Dedifferentiated amniotic fluid mesenchymal stem cell (primary cell): ENCODE measurements around the gene G0S2.

Experiments used
- DNase-seq: peaks from one replicate; pipeline ENCODE4 v3.0.0-alpha.2; 2016; ENCODE audit errors: extremely low spot score

The G0S2 gene

DNA sequence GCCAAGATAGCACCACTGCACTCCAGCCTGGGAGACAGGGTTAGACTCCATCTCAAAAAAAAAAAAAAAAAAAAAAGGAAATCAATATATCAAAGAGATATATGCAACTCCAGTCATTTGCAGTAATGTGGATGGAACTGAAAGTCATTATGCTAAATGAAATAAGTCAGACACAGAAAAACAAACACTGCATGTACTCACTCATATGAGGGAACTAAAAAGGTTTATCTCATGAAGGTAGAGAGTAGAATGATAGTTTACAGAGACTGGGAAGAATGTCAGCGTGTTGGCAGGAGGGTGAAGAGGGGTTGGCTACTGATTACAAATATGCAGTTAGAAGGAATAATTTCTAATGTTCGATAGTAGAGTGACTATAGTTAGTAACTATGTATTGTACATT lies 42.6 kb downstream of the G0S2 start:
- DNase-seq = no peak

GRCh38 chr1:209720326-209720725 lies 45.1 kb downstream of the G0S2 start:
- DNase-seq = no peak

- no peak for DNase-seq
Measured at GRCh38 chr1:209720826-209721225, 45.6 kb downstream of the G0S2 start.

- DNase-seq = no peak
Measured at GRCh38 chr1:209721323-209721722, 46.1 kb downstream of the G0S2 start.

DNA sequence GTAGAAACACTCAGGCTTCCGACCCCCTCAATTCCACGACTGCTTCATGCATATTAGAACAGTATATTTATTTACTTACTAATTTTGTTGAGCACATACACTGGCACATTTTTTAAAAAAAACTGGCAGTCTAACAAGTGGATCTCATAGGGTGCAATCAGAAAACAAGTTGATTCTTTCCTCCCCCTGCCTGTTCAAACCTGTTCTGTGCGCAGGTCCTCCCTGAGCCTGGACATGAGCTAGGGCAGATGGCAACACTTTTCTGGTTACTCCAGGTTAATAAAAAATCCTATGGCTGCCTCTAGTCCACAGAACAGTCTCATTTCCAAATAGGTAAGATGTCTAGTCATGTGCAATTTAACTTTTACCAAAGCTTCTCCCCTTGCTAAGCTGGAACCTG lies 48.1 kb downstream of the G0S2 start:
- no peak for DNase-seq

- no peak for DNase-seq
Measured at GRCh38 chr1:209723756-209724693, 48.8 kb downstream of the G0S2 start.
